Amygdala (tissue), 56 donors: Measurements from ENCODE around the gene ALDH3A2.
"Not testable (repeated sequence)": the region's sequence is repeated elsewhere in the genome, so short reads cannot be mapped to it uniquely, and the experiment has no call there.

Source experiments
- DNase-seq, 56 donors: peaks; one replicate each; lab custom pipeline; 2025; lab: John Stamatoyannopoulos, UW

Gene ALDH3A2

DNA sequence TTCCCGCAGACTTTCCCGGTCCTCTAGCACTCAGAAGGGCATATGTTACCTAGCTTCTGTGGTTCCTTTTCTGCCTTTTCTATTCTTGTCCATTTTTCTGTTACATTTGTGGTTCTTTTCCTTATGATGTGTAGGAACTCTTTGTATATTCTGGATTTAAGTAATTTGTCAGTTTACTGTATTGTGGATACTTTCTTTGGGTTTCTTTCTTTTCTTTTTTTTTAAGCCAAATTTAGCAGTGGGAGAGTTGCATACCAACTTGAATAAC is 657 bp downstream of the ALDH3A2 start:
- no peak for DNase-seq

DNA sequence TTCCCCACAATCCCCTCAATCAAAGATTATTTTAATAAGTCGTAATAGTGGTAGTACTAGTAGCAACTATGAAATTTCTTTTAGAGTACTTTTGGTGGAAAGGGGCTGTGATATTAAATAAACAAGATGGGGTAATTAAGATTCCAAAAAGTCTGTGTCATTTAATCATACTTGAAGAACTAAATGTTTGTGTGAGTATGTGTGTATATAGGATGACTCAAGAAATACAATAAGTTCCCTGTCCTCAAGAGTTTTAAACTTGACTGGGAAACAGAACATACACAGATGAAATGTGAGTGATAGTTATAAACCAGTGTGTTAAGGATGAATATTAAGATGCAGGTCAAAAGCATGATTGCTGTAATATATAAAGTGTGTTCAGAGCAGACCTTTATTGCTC is 2.3 kb downstream of the ALDH3A2 start:
- no peak for DNase-seq

DNA sequence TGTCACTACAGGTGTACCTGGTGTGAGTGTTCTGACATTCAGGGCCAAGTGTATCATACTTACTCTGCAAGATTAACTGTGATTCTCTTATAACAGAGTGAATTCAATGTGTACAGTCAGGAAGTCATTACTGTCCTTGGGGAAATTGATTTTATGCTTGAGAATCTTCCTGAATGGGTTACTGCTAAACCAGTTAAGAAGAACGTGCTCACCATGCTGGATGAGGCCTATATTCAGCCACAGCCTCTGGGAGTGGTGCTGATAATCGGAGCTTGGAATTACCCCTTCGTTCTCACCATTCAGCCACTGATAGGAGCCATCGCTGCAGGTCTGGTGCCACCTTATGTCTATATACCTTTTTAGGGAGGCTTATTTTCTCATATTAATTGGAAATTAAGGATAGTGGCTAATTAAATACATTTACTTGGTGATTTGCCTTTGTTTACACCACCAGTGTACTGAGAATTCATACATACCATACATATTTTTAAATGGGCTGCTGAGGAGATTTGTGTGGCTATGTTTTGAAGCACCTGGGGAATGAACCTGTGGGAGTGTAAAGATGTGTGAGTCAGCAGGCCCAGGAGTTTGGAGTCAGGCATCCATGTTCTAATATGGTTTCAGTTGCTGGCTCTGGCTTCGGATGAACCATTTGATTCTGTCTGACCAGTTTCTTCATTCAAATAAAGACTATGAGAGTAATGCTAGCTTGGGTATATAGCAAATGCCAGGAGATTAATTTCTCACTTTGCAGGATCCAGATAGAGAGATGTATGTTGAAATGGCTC is 3.1 kb downstream of the ALDH3A2 start:
- no peak for DNase-seq

DNA sequence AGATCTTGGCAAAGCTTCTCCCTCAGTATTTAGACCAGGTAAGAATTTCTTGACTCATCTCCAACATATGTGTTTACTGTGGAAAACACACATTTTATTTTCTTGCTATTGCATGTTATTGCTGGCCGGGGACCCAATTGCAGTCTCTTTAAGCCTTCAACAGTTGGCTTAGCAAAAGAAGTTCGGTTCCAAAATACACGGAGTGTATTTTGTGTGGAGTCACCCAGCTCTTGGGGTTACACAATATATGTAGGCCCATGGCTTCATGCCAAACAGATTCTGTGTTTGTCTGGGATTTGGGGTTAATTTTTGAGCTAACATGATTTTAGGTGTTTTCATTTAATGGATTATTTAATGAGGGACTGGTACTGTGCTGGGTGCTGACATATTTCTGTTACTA is 4.0 kb downstream of the ALDH3A2 start:
- no peak for DNase-seq

DNA sequence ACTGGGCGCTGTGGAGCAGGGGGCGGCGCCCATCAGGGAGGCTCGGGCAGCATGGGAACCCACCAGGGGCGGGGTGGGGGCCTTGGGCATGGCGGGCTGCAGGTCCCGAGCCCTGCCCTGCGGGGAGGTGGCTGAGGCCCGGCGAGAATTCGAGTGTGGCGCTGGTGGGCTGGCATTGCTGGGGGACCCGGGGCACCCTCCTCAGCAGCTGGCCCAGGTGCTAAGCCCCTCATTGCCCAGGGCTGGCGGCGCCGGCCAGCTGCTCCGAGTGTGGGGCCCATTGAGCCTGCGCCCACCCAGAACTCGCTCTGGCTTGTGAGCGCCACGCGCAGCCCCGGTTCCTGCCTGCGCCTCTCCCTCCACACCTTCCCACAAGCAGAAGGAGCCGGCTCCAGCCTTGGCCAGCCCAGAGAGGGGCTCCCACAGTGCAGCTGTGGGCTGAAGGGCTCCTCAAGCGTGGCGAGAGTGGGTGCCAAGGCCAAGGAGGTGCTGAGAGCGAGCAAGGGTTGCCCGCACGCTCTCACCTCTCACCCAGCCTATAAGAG is 5.9 kb downstream of the ALDH3A2 start:
- no peak for DNase-seq

- no peak for DNase-seq
These were observed 6.3 kb downstream of the ALDH3A2 start for GRCh38 chr17:19654896-19655295.

DNA sequence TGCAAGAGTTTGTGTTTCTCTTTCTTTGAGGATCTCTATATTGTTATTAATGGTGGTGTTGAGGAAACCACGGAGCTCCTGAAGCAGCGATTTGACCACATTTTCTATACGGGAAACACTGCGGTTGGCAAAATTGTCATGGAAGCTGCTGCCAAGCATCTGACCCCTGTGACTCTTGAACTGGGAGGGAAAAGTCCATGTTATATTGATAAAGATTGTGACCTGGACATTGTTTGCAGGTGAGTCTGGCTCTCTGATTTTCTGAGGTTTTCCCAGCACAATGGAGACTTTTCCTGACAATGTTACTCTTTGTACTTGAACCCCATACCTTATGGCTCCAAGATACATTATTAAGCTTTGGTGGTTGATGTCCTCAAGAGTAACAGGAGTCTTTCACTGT is 7.8 kb downstream of the ALDH3A2 start:
- no peak for DNase-seq

DNA sequence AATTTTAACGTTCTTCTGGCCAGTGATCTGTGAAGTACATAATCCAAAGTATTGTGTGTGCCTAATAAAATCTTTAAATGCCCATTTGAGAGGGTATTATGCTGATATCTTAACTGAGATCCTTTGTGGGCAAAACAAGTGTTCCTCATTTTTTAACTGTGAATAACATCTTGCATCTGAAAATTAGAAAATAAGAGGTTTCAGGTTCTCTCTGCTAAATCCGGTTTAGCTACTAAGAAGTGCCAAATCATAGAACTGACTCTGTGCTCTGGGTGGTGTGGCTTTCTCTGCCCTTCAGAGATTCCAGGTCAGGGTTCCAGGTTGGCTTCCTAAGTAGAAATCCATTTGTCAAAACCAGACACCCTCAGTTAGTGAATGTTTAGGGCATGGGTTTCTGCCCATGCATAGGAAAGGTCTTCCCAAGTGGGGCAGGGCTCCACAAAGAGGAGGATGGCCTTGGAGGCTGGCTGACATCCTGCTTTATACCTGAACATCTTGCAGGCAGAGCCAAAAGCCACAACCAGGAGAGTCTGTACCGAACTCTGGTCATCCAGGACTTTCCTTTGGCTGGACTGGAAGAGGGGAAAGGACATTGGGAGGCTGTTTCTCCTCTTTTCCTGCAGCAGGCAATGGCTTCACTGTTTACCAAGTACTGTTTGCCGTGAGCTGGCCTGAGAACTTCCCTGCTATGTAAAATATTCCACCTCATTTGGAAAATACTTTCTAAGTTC is 8.5 kb downstream of the ALDH3A2 start:
- DNase-seq: no peak

- DNase-seq: no peak
These were observed 11.0 kb downstream of the ALDH3A2 start for GRCh38 chr17:19659366-19660177.

- DNase-seq: no peak
These were observed 11.8 kb downstream of the ALDH3A2 start for GRCh38 chr17:19660219-19660870.

DNA sequence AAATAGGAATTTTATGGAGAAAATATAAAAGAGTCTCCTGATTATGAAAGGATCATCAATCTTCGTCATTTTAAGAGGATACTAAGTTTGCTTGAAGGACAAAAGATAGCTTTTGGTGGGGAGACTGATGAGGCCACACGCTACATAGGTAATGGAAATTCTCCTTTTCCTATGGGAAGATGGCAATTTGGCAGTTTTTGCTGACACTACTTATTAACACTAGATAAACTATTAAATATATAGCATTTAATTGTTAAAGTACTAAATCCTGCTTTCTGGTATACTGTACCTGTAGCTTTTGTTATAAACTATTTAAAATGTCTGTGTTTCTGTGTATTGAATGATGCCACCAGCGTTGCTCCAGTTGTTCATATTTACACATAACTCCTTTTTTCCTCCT is 12.6 kb downstream of the ALDH3A2 start:
- DNase-seq: no peak

DNA sequence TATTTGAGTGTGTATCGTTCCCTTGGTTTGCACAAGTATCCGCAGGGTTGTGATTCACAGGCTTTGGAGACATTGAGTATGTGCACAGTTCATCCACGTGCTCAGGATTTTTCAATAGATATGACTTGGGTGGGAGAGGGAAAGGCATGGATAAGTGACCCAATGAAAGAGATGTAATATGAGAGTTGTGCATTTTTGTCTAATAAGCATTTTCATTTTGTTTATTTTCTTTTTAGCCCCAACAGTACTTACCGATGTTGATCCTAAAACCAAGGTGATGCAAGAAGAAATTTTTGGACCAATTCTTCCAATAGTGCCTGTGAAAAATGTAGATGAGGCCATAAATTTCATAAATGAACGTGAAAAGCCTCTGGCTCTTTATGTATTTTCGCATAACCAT is 14.5 kb downstream of the ALDH3A2 start:
- DNase-seq: no peak

DNA sequence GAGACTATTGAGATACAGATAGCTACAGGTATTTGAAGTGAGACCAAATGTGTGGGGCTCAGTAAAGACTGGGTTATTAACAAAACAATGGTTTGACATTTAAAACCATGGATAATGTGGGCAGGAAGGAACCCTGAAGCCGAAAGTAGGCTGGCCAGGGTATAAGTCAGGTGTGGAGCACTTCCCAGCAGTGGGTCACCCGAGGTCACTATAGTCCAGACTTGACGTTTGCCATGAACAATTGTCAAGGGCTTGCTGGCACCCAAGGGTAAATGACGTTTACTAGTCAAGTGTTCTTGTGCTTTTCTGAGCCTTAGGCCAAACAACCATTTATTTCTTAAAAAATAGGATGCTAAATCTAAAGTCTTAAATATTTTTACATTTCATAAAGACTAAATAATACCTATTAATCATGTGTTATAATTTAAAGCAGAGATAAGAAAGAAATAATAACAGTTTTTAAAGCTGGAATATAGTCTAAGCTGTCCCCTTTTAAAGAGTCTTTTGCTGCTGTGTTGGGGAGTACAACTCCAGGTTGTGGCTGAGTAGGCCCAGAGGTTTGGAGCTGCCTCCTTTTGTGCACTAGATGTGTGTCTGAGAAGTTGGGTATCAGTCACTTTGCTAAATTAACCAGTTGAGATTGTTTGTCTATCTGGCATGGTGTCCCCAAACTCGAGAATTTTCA is 15.7 kb downstream of the ALDH3A2 start:
- no peak for DNase-seq

DNA sequence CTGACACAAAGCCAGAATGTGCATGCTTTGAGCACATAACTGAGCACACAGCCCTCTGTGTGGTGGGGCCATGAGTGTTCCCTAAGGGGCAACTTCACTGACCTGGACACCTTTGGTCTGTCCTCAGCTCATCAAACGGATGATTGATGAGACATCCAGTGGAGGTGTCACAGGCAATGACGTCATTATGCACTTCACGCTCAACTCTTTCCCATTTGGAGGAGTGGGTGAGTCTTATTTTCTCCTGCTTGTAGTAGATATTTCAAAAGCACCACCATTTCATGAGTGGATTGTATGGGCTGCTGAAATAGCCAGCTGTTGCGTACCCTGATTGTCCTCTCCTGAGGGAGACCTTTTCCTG is 16.2 kb downstream of the ALDH3A2 start:
- no peak for DNase-seq

DNA sequence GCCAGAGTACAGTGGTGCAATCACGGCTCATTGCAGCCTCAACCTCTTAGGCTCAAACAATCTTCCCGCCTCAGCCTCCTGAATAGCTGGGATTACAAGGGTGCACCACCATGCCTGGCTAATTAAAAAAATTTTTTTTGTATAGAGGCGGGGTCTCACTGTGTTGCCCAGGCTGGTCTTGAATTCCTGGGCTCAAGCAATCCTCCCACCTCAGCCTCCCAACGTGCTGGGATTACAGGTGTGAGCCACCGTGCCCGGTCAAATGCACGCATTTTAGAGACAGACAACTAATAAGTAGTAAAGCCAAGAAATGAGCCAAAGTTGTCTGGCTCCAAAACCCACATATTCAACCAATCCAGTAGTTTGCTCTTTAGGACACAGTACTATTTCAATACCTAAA is 21.1 kb downstream of the ALDH3A2 start:
- not testable (repeated sequence) for DNase-seq

GRCh38 chr17:19670908-19671307 is 22.4 kb downstream of the ALDH3A2 start:
- no peak for DNase-seq

DNA sequence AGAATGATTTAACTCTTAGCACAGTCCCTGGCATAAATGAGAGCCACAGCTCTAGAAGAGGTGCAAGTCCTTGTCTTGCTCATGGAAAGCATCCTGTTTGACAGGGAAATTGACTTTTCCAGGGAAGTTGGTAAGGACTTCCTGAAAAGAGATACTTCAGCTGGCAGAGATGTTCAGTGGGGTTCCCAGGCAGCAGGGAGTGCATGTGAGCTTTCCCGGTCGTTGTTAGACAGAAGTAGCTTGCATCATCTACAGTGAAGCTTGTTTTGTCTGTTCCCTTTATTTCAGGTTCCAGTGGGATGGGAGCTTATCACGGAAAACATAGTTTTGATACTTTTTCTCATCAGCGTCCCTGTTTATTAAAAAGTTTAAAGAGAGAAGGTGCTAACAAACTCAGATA is 22.9 kb downstream of the ALDH3A2 start:
- DNase-seq: no peak

DNA sequence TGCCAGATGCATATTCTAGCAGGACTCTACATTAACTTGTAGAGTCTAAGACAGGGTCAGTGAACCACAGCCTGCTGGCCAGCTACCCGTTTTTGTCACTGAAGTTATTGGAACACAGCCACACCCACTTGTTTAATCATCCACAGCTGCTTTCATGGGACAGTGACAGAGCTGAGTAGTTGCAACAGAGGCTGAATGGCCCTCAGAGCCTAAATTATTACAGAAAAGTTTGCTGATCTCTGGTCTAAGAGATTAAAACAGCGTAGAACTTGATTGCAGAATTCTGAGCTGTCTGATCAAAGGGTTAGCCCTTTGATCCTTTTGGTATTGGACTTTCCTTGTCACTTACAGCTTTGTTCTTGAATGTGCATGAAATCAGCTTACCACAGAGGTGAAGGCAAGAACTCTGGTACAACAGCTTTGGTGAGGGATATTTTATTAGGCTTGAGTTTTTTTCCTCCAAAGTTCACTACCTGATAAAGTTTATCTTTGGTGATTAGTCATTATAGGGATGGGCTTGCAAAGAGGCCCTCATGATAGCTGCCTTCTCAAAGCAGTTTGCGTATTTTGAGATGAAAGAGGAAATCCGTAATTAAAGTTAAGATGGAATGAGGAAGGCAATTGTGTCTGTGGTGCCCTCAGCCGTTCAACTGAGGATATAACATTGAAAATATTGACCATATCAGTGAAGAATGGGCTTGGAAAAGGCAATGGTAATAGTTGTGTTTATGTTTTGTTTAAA is 23.6 kb downstream of the ALDH3A2 start:
- peak in 14 of 56 donors; percentile 5 to 64 (median 25) for DNase-seq

DNA sequence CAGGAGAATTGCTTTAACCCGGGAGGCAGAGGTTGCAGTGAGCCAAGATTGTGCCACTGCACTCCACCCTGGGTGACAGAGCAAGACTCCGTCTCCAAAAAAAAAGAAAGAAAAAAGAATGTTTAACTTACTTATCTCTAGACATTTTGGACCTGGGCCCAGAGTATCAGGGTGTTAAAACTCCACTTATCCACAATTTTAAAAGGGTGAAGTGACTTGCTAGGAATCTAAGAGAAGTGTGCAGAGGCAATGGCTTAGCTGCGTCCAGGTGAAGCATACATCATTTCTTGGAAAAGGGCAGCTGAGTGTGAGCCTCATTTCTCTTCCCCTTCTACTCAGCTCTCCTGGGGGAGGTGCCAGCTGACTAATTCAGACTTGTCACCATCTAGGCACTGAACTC is 25.1 kb downstream of the ALDH3A2 start:
- DNase-seq: no peak

- DNase-seq: no peak
These were observed 28.3 kb downstream of the ALDH3A2 start for GRCh38 chr17:19676896-19677295.
